GM12878 (cell line): ENCODE measurements around the gene KCNQ1. TPM values are rescaled to one million over a fixed set of nuclear protein-coding genes. Genes with fewer than 3 reads are reported as not detected.

Experiments
- ATAC-seq: fragments of 200-7000 bp; cut with Tn5 transposase; 3 replicates; pipeline ENCODE4 v1.9.1; 2020; ENCODE audit warnings: mild to moderate bottlenecking, moderate library complexity
- BruUV-seq: library from RNA; stranded (reverse); fragments of 400-500 nt; replicated peaks from 2 replicates; lab custom pipeline; 2021; lab: Mats Ljungman, UMichigan
- CTCF ChIA-PET: fragments of 300-600 bp; sonication (Branson Sonifier 250); formaldehyde crosslinking; extraction: SDS; loops from one replicate; lab custom pipeline; 2021; ENCODE audit warnings: inconsistent platforms; lab: Yijun Ruan, JAX
- POLR2A ChIA-PET: fragments of 350-600 bp; formaldehyde crosslinking; extraction: SDS; loops from one replicate; lab custom pipeline; 2021; ENCODE audit warnings: inconsistent platforms; lab: Charles Lee
- RAD21 ChIA-PET: fragments of 300-600 bp; sonication (Branson Sonifier 250); formaldehyde crosslinking; loops from one replicate; lab custom pipeline; 2023; ENCODE audit warnings: antibody characterized with exemption; ENCODE audit not compliant: unreplicated experiment; lab: Charles Lee
- SMC1A ChIA-PET: fragments of 300-600 bp; sonication (Branson Sonifier 250); formaldehyde crosslinking; loops from one replicate; lab custom pipeline; 2023; ENCODE audit not compliant: unreplicated experiment, uncharacterized antibody; lab: Charles Lee
- DNase-seq: peaks from one replicate; pipeline ENCODE4 v3.0.0-alpha.2; 2011; ENCODE audit warnings: low read depth, low spot score
- FAIRE-seq: peaks from 3 replicates; lab custom pipeline; 2011; peaks lifted over from hg19 to GRCh38; lab: Jason Lieb, UNC
- H2AFZ ChIP-seq: 2 replicates; pipeline ENCODE4 v1.6.0; 2011; ENCODE audit warnings: low read depth, low read length, control low read depth; ENCODE audit not compliant: control insufficient read depth
- H3K27ac ChIP-seq: 2 replicates; pipeline ENCODE4 v1.5.1; 2011; ENCODE audit warnings: control low read depth; ENCODE audit not compliant: control insufficient read depth, insufficient read depth
- H3K27me3 ChIP-seq, 2 experiments: replicated peaks in 1 of 2; 2 replicates each; pipeline versions ENCODE4 v1.6.0 to v1.6.1; 2011; ENCODE audit warnings: low read length in 1 of 2; ENCODE audit not compliant: control insufficient read depth in 2 of 2, insufficient read depth in 2 of 2
- H3K36me3 ChIP-seq, 2 experiments: 2 replicates each; pipeline ENCODE4 v1.5.1; 2011; ENCODE audit warnings: low read length in 1 of 2; ENCODE audit not compliant: control insufficient read depth in 2 of 2, insufficient read depth in 2 of 2
- H3K4me1 ChIP-seq: 2 replicates; pipeline ENCODE4 v1.6.1; 2011; ENCODE audit warnings: mild to moderate bottlenecking, low read length, moderate library complexity, mixed read lengths; ENCODE audit not compliant: control insufficient read depth, insufficient read depth
- H3K4me2 ChIP-seq: 2 replicates; pipeline ENCODE4 v1.6.0; 2011; ENCODE audit warnings: control low read depth; ENCODE audit not compliant: control insufficient read depth, insufficient read depth
- H3K4me3 ChIP-seq: fragments of 200-600 bp; sonication (generic); 2 replicates; pipeline ENCODE4 v1.5.1; 2016
- H3K79me2 ChIP-seq: 2 replicates; pipeline ENCODE4 v1.6.0; 2011; ENCODE audit warnings: low read length; ENCODE audit not compliant: control insufficient read depth, insufficient read depth
- H3K9ac ChIP-seq: 2 replicates; pipeline ENCODE4 v1.8.0; 2011; ENCODE audit warnings: low read length, control low read depth, mixed read lengths; ENCODE audit not compliant: control insufficient read depth, insufficient read depth
- H3K9me3 ChIP-seq: replicated peaks from 3 replicates; pipeline ENCODE4 v1.5.1; 2011; ENCODE audit warnings: mild to moderate bottlenecking, low read length; ENCODE audit not compliant: control insufficient read depth, insufficient read depth
- H4K20me1 ChIP-seq: 2 replicates; pipeline ENCODE4 v1.6.0; 2011; ENCODE audit not compliant: control insufficient read depth, insufficient read depth
- BCL11A ChIP-seq: IDR thresholded peaks from 2 replicates; pipeline ENCODE4 v1.6.1; 2011; ENCODE audit warnings: low read depth, low read length
- CBX5 ChIP-seq: sonication (generic); IDR thresholded peaks from 2 replicates; pipeline ENCODE4 v1.6.1; 2016; ENCODE audit warnings: low read depth, moderate library complexity, mild to moderate bottlenecking, inconsistent platforms
- CHD1 ChIP-seq: IDR thresholded peaks from 2 replicates; pipeline ENCODE4 v1.6.1; 2012; ENCODE audit warnings: low read depth, low read length, improper control_type of control experiment
- EZH2 ChIP-seq: IDR thresholded peaks from 2 replicates; pipeline ENCODE4 v1.6.1; 2012; ENCODE audit warnings: low read depth, mild to moderate bottlenecking, control low read depth, inconsistent platforms, low read length, borderline replicate concordance; ENCODE audit not compliant: control insufficient read depth
- JUNB ChIP-seq: IDR thresholded peaks from 2 replicates; pipeline ENCODE4 v1.6.1; 2016; ENCODE audit warnings: antibody characterized with exemption, mild to moderate bottlenecking
- JUND ChIP-seq: IDR thresholded peaks from 2 replicates; pipeline ENCODE4 v1.6.1; 2012; ENCODE audit warnings: low read depth, mild to moderate bottlenecking, low read length, improper control_type of control experiment, moderate library complexity
- MLLT1 ChIP-seq: fragments of 450-650 bp; IDR thresholded peaks from 2 replicates; pipeline ENCODE4 v1.6.1; 2016; ENCODE audit warnings: mild to moderate bottlenecking
- POLR2A ChIP-seq: IDR thresholded peaks from 2 replicates; pipeline ENCODE4 v1.6.1; 2011; ENCODE audit warnings: low read depth, mild to moderate bottlenecking, low read length
- RAD51 ChIP-seq: fragments of 450-650 bp; IDR thresholded peaks from 2 replicates; pipeline ENCODE4 v1.6.1; 2016; ENCODE audit warnings: moderate library complexity, mild to moderate bottlenecking, inconsistent platforms
- RB1 ChIP-seq: fragments of 450-650 bp; formaldehyde crosslinking; IDR thresholded peaks from 2 replicates; pipeline ENCODE4 v1.6.1; 2017; ENCODE audit warnings: mild to moderate bottlenecking, borderline replicate concordance
- SIN3A ChIP-seq: IDR thresholded peaks from 2 replicates; pipeline ENCODE4 v1.6.1; 2012; ENCODE audit warnings: low read depth, low read length, improper control_type of control experiment
- SREBF2 ChIP-seq: IDR thresholded peaks from 2 replicates; pipeline ENCODE4 v1.6.1; 2012; ENCODE audit warnings: mild to moderate bottlenecking, low read length
- USF2 ChIP-seq: IDR thresholded peaks from 2 replicates; pipeline ENCODE4 v1.6.1; 2011; ENCODE audit warnings: low read depth, low read length, improper control_type of control experiment, borderline replicate concordance
- WGBS: methylation state at CpG from one replicate; pipeline ENCODE4 v1.1.6; 2016; ENCODE audit warnings: low lambda C conversion rate; ENCODE audit not compliant: insufficient replicate concordance, insufficient coverage; ENCODE audit errors: missing lambda C conversion rate; 5-methylcytosine and 5-hydroxymethylcytosine counted together
- in situ Hi-C: fragments of 300-500 bp; cut with MboI; formaldehyde crosslinking; loops from 9 replicates; pipeline ENCODE4 v1.14.3; 2018; ENCODE audit warnings: mixed read lengths
- intact Hi-C: fragments of 100-400 bp; cut with micrococcal nuclease; formaldehyde crosslinking; loops from one replicate; pipeline ENCODE4 v1.14.2; 2022; ENCODE audit not compliant: unreplicated experiment
- polyA plus RNA-seq, 11 experiments: library from polyadenylated mRNA; depleted of rRNA in 4 of 11; unstranded in 6 of 11; stranded (reverse) in 5 of 11; fragments of >200 nt; fragmentation: Nextera tagmentation in 4 of 11; fragmentation: Illumina TruSeq in 1 of 11; extraction: Ambion mirVana in 4 of 11; extraction: Trizol in 1 of 11; gene quantifications; 1 replicate in 1 of 11; 2 replicates in 10 of 11; pipeline versions ENCODE4 v1.2.1 to v1.2.3, GENCODE V29; 2011 to 2016; ENCODE audit warnings: inconsistent platforms in 2 of 11, missing spikeins in 2 of 11, low read depth in 1 of 11
- total RNA-seq, 4 experiments: library from RNA; depleted of rRNA in 3 of 4; stranded (reverse); fragments of >200 nt in 3 of 4; fragmentation: Illumina TruSeq in 1 of 4; extraction: Trizol in 1 of 4; gene quantifications; 2 replicates each; pipeline versions ENCODE4 v1.2.1 to v1.2.3, GENCODE V29; 2013 to 2021
- TF ChIP-seq, protein P1 (sequence below): fragments of 150-350 bp; IDR thresholded peaks from 2 replicates; pipeline ENCODE4 v1.6.1; 2014; ENCODE audit warnings: mild to moderate bottlenecking, low read depth, low read length

KCNQ1 gene
- total and polyA plus RNA-seq, 10 of the 15 experiments (the other 5 are each of a cell fraction or from before 2014, with no cell fraction given), result 0.03 to 0.15 (median 0.12) TPM; not detected in 7

DNA sequence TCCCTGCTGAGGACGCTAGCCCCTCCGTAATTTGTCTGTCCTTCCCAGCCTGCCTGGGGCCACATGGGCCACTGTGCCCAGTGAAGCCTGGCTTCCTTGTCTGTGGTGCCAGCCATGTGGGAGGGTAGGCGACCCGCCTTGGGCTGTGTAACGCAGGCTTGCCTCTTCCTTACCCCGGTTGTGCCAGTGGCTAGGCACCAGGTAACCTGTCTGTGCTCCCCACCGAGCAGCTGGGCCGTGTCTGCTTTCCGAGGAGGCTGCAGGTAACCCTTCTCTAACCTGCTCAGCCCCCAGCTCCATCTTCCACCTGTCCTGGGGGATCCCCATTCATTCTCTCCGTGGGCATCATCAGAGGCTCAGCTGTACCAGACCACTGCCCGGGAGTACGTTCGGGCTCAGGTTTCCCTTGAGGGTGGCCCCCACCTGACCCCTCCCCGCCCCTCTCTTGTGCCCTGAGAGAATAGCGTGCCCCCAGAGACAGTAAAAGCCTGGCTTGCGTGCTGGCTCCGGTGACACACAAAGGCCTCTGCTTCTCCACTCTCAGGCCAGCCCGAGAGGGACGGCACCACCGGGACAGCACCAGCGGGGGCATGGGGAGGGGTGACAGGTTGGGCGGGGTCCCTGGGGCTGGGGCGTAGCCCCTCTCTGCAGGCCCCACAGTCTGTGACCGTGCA, 361.7 kb downstream of the KCNQ1 start:
- Histone ChIP-seq H3K9ac (no peak overlapping the region), H3K4me1 (no peaks in the 10 kb centered on the region), H3K27ac (no peak overlapping the region), H2AFZ (no peak overlapping the region), H3K9me3 (no peaks in the 10 kb centered on the region), H3K4me3 (no peak overlapping the region), H3K4me2 (no peak overlapping the region), H3K36me3 (no peaks in the 10 kb centered on the region), H3K27me3 (no peaks in the 10 kb centered on the region), H4K20me1 (no peaks in the 10 kb centered on the region), H3K79me2 (no peaks in the 10 kb centered on the region)
- no peak for DNase-seq
- RAD21 ChIA-PET, result no interaction called here
- in situ Hi-C loops (no loop called here), intact Hi-C loops (no loop called here)
- no peak for ATAC-seq
- no peak for FAIRE-seq
- no peak for TF ChIP-seq JUNB
- POLR2A ChIA-PET, result no interaction called here
- no TSS peak for BruUV-seq
- CTCF ChIA-PET, result no interaction called here
- 29% methylated on average over 17 of the region's 24 CpGs for WGBS
- SMC1A ChIA-PET, result no interaction called here

DNA sequence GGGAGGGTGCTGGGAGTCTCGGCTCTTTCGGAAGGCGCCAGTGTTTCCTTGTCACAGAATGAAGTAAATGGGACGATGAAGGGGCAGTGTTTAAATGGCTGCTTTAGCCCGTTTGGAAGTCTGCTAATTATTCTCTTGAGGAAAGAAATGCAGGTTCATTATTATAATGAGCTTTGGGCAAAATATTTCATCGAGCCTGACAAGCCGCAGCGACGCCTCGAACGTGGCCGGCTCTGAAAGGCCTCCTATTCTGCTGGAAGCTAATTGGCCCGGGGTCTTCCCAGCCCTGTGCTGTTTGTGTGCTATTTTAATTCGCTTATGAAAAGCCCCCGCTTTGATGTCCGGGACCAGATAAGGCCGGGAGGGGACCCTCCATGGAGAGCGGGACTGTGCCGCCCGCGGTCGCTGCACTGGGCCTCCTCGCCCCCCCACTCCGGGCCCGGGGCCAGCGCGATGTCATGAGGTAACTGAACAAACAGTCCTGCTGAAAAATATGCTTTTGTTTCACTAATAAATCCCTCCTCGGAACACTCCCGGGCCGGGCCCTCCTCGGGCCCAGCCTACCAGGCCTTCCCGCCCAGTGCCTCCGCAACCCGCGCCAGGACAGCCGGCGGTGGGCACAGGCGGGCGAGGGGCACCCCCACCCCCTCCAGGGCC, 362.3 kb downstream of the KCNQ1 start:
- H3K27ac ChIP-seq, result no peak overlapping the region
- TF ChIP-seq RAD51, result no peak
- TF ChIP-seq BCL11A, result no peak
- TF ChIP-seq CBX5, result no peak
- TF ChIP-seq POLR2A, result no peak
- TF ChIP-seq SREBF2, result no peak
- TF ChIP-seq JUND, result no peak
- TF ChIP-seq USF2, result no peak
- TF ChIP-seq CHD1, result no peak
- TF ChIP-seq MLLT1, result no peak
- TF ChIP-seq, protein P1, sequence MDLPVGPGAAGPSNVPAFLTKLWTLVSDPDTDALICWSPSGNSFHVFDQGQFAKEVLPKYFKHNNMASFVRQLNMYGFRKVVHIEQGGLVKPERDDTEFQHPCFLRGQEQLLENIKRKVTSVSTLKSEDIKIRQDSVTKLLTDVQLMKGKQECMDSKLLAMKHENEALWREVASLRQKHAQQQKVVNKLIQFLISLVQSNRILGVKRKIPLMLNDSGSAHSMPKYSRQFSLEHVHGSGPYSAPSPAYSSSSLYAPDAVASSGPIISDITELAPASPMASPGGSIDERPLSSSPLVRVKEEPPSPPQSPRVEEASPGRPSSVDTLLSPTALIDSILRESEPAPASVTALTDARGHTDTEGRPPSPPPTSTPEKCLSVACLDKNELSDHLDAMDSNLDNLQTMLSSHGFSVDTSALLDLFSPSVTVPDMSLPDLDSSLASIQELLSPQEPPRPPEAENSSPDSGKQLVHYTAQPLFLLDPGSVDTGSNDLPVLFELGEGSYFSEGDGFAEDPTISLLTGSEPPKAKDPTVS, result no peak
- TF ChIP-seq RB1, result no peak
- no peak for TF ChIP-seq SIN3A
- TF ChIP-seq EZH2, result no peak

More for the DNA sequence above, 362.3 kb downstream of the KCNQ1 start:
- Histone ChIP-seq H3K79me2 (no peaks in the 10 kb centered on the region), H3K36me3 (no peaks in the 10 kb centered on the region), H3K27me3 (no peaks in the 10 kb centered on the region), H3K4me1 (no peaks in the 10 kb centered on the region), H3K4me3 (no peak overlapping the region), H3K9me3 (no peaks in the 10 kb centered on the region), H3K9ac (no peak overlapping the region), H4K20me1 (no peaks in the 10 kb centered on the region), H3K4me2 (no peak overlapping the region), H2AFZ (no peak overlapping the region)
- in situ Hi-C loops (no loop called here), intact Hi-C loops (no loop called here)
- no peak for FAIRE-seq
- ChIA-PET POLR2A (no interaction called here), SMC1A (no interaction called here), RAD21 (no interaction called here), CTCF (no interaction called here)
- 49% methylated on average over 33 of the region's 39 CpGs for WGBS
- BruUV-seq, result no TSS peak
- DNase-seq, result no peak
- no peak for ATAC-seq
